ENCODE measurements around the gene TSR3. TPM values are rescaled to one million over a fixed set of nuclear protein-coding genes. Genes with fewer than 3 reads are reported as not detected.

TSR3 gene
- total and polyA plus RNA-seq, 12 donors = 41.5 to 83.4 (median 56.0) TPM

GRCh38 chr16:1366060-1366711 is 14.5 kb upstream of the TSR3 start:
- no peak for DNase-seq
- Histone ChIP-seq H3K9me3 (no peaks in the 10 kb centered on the region), H3K4me1 (no peaks in the 10 kb centered on the region), H3K4me3 (no peak overlapping the region), H3K27ac (no peak overlapping the region), H3K36me3 (peaks cover 0 to 92% (median 35%) of the 10 kb centered on the region in 9 donors), H3K27me3 (no peaks in the 10 kb centered on the region)
- intact Hi-C loops (cut with DNase I) = no loop called here
- ATAC-seq = peak in 2 of 8 donors; percentile 13 to 26
- no peak for TF ChIP-seq CTCF (IDR thresholded peaks at IDR 0.05)
- 87 to 89% methylated on average over 29 of the region's 29 CpGs for WGBS, 2 donors

GRCh38 chr16:1364510-1364909 is 12.8 kb upstream of the TSR3 start:
- Histone ChIP-seq H3K27ac (no peak overlapping the region), H3K4me3 (no peak overlapping the region), H3K4me1 (no peaks in the 10 kb centered on the region), H3K36me3 (peaks cover 0 to 93% (median 32%) of the 10 kb centered on the region in 9 donors), H3K27me3 (no peaks in the 10 kb centered on the region), H3K9me3 (no peaks in the 10 kb centered on the region)
- no peak for TF ChIP-seq CTCF (IDR thresholded peaks at IDR 0.05)
- DNase-seq (peak in 1 of 2 donors; percentile 7), ATAC-seq (no peak)
- intact Hi-C loops (cut with DNase I) = no loop called here
- 91 to 92% methylated on average over 22 of the region's 22 CpGs for WGBS, 2 donors

- DNase-seq = peak in 1 of 2 donors; percentile 58
- ATAC-seq = peak in 7 of 8 donors; percentile 54 to 76 (median 73)
- Histone ChIP-seq H3K4me1 (no peaks in the 10 kb centered on the region), H3K4me3 (no peak overlapping the region), H3K9me3 (no peaks in the 10 kb centered on the region), H3K27ac (no peak overlapping the region), H3K36me3 (peaks cover 0 to 93% (median 32%) of the 10 kb centered on the region in 9 donors), H3K27me3 (no peaks in the 10 kb centered on the region)
- intact Hi-C loops (cut with DNase I) = no loop called here
- peak; percentile 46 to 91 (median 73) for TF ChIP-seq CTCF (IDR thresholded peaks at IDR 0.05)
- WGBS, 2 donors = 49 to 54% methylated on average over 18 of the region's 18 CpGs
Observed at GRCh38 chr16:1363501-1364041, 11.9 kb upstream of the TSR3 start.

- H3K27me3 ChIP-seq = no peaks in the 10 kb centered on the region
- H3K27ac ChIP-seq = no peak overlapping the region
- no peak for ATAC-seq
- TF ChIP-seq CTCF (IDR thresholded peaks at IDR 0.05) = no peak
- WGBS, 2 donors = 87 to 91% methylated on average over 11 of the region's 11 CpGs
- H3K4me1 ChIP-seq = peaks cover 0 to 3% (median 0%) of the 10 kb centered on the region in 9 donors
- no peaks in the 10 kb centered on the region for H3K9me3 ChIP-seq
- no peak overlapping the region for H3K4me3 ChIP-seq
- DNase-seq = peak in 1 of 2 donors; percentile 5
- H3K36me3 ChIP-seq = peaks cover 0 to 96% (median 32%) of the 10 kb centered on the region in 9 donors
- intact Hi-C loops (cut with DNase I) = no loop called here
Observed at GRCh38 chr16:1362807-1363206, 11.1 kb upstream of the TSR3 start.

All from heart right ventricle (tissue), 16 donors.